Cardiac fibroblast (primary cell): Measurements from ENCODE around the gene TRA2B.
"Not testable (repeated sequence)": the region's sequence is repeated elsewhere in the genome, so short reads cannot be mapped to it uniquely, and the experiment has no call there.

Experiments used
- DNase-seq, 2 donors: peaks; one replicate each; pipeline versions ENCODE4 v3.0.0 to v3.0.0-alpha.2; 2010; ENCODE audit warnings: low read depth in 2 of 2
- H3K4me3 ChIP-seq, 2 donors: replicated peaks in 1 of 2; 1 replicate in 1 of 2; 2 replicates in 1 of 2; pipeline ENCODE4 v1.5.1; 2011; ENCODE audit warnings: low read depth in 2 of 2, low read length in 2 of 2, mild to moderate bottlenecking in 2 of 2, moderate library complexity in 1 of 2
- TF ChIP-seq, protein P1 (sequence below): IDR thresholded peaks from one replicate; pipeline ENCODE4 v1.5.1; 2011; ENCODE audit warnings: low read depth, mild to moderate bottlenecking, low read length, inconsistent platforms

TRA2B gene

DNA sequence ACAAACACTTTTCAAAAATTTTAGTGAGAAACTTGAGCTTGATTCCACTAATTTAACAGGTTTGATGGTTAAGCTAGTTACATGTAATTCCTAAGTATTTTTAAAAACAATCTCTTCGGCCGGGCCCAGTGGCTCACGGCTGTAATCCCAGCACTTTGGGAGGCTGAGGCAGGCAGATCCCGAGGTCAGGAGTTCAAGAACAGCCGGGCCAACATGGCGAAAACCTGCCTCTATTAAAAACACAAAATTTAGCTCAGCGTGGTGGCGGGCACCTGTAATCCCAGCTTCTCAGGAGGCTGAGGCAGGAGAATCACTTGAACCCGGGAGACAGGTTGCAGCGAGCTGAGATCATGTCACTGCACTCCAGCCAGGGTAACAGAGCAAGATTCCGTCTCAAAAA is 25.3 kb downstream of the TRA2B start:
- TF ChIP-seq, protein P1, sequence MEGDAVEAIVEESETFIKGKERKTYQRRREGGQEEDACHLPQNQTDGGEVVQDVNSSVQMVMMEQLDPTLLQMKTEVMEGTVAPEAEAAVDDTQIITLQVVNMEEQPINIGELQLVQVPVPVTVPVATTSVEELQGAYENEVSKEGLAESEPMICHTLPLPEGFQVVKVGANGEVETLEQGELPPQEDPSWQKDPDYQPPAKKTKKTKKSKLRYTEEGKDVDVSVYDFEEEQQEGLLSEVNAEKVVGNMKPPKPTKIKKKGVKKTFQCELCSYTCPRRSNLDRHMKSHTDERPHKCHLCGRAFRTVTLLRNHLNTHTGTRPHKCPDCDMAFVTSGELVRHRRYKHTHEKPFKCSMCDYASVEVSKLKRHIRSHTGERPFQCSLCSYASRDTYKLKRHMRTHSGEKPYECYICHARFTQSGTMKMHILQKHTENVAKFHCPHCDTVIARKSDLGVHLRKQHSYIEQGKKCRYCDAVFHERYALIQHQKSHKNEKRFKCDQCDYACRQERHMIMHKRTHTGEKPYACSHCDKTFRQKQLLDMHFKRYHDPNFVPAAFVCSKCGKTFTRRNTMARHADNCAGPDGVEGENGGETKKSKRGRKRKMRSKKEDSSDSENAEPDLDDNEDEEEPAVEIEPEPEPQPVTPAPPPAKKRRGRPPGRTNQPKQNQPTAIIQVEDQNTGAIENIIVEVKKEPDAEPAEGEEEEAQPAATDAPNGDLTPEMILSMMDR: no peak
- H3K4me3 ChIP-seq: no peak overlapping the region
- no peak for DNase-seq

GRCh38 chr3:185911076-185911448 is 26.8 kb downstream of the TRA2B start:
- not testable (repeated sequence) for DNase-seq, H3K4me3 ChIP-seq

GRCh38 chr3:185910322-185911075 is 27.3 kb downstream of the TRA2B start:
- not testable (repeated sequence) for DNase-seq, H3K4me3 ChIP-seq

DNA sequence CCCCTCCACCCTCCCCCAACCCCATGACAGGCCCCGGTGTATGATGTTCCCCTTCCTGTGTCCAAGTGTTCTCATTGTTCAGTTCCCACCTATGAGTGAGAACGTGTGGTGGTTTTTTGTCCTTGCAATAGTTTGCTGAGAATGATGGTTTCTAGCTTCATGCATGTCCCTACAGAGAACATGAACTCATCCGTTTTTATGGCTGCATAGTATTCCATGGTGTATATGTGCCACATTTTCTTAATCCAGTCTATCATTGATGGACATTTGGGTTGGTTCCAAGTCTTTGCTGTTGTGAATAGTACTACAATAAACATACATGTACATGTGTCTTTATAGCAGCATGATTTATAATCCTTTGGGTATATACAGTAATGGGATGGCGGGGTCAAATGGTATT is 27.9 kb downstream of the TRA2B start:
- not testable (repeated sequence) for DNase-seq

DNA sequence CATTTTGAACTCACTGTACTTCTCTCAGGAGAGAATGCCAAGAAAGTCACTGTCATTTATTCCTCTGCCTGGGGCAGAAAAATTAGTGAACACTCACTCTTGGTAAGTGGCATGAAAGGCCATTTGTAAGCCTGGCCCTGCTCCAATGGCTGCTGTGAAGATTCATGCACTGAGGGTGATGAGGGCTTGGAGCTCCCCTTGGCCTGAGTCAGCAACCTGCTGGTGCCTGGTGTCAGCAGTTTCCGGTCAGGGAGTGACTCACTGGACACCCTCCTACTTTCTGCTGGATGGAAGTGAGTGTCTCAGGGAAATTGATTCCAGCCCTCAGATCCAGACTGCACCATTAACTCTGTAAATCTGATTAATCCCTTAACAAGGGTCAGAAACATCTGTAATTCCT is 37.6 kb downstream of the TRA2B start:
- TF ChIP-seq, protein P1: no peak
- peak; percentile 79 to 94 for DNase-seq
- H3K4me3 ChIP-seq: no peak overlapping the region

More for the DNA sequence above, 27.9 kb downstream of the TRA2B start:
- not testable (repeated sequence) for H3K4me3 ChIP-seq

DNA sequence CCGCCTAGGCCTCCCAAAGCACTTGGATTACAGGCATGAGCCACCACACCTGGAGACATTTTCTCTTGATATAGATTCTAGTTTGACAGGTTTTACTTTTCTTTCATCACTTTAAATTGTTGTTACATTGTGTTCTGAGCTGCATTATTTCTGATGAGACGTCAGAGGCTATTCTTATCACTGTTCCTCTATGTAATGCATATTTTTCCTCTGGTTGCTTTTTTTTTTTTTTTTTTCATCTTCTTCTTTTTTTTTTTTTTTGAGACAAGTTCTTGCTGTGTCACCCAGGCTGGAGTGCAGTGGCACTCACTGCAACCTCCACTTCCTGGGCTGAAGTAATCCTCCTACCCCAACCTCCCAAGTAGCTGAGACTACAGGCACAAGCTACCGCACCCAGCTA is 41.2 kb downstream of the TRA2B start:
- TF ChIP-seq, protein P1: no peak
- no peak overlapping the region for H3K4me3 ChIP-seq
- DNase-seq: peak; percentile 28 to 32

GRCh38 chr3:185887066-185887465 is 50.7 kb downstream of the TRA2B start:
- no peak overlapping the region for H3K4me3 ChIP-seq
- no peak for DNase-seq
- TF ChIP-seq, protein P1: no peak

DNA sequence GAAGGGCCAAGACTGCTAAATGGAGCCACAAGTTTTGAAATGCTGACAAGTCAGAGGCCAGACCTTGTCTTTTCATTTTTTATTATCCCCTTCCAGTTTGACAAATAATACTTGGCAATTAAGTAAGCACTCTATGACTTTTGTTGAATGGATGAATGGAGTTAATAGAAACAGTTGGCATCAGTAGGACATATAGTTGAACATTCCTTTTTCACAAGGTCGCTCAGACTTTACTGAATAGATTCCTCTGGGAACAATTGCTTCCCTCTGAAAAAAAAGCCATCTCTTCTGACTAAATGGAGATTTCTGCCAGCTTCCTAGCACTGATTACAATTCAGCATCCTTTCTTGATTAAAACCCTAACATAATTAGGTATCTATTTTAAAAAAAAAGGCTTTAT is 53.2 kb downstream of the TRA2B start:
- TF ChIP-seq, protein P1: no peak
- DNase-seq: no peak
- H3K4me3 ChIP-seq: no peak overlapping the region
